A549 (cell line): ENCODE measurements around the gene BEX2.

Source experiments
- BHLHE40 ChIP-seq: IDR thresholded peaks from 2 replicates; pipeline ENCODE4 v1.6.1; 2012; ENCODE audit warnings: low read depth, low read length, inconsistent platforms
- CTCF ChIP-seq: fragments of >200 bp; sonication (Bioruptor Twin); formaldehyde crosslinking; IDR thresholded peaks from 3 replicates; pipeline ENCODE4 v1.5.1; 2016
- EP300 ChIP-seq, 2 experiments: fragments of >200 bp; sonication (Bioruptor Twin); formaldehyde crosslinking; IDR thresholded peaks; 2 replicates in 1 of 2; 3 replicates in 1 of 2; pipeline ENCODE4 v1.6.1; 2016 to 2017
- JUNB ChIP-seq: fragments of >200 bp; sonication (Bioruptor Twin); formaldehyde crosslinking; IDR thresholded peaks from 2 replicates; pipeline ENCODE4 v1.6.1; 2016
- MAX ChIP-seq: IDR thresholded peaks from 2 replicates; pipeline ENCODE4 v1.6.1; 2012
- MAZ ChIP-seq: fragments of 150-350 bp; IDR thresholded peaks from 2 replicates; pipeline ENCODE4 v1.6.1; 2014; ENCODE audit warnings: antibody characterized with exemption, low read depth, low read length, borderline replicate concordance
- POLR2AphosphoS2 ChIP-seq: conservative IDR thresholded peaks from 2 replicates; pipeline ENCODE4 v1.6.1; 2012; ENCODE audit warnings: low read length, improper control_type of control experiment, inconsistent platforms
- USF2 ChIP-seq: fragments of 450-650 bp; IDR thresholded peaks from 2 replicates; pipeline ENCODE4 v1.6.1; 2014; ENCODE audit warnings: antibody characterized with exemption

GRCh38 chrX:103276581-103277002 lies 34.2 kb downstream of the BEX2 start, which contains the start of gene TCEAL5:
- no peak for TF ChIP-seq MAX
- no peak for TF ChIP-seq EP300 (IDR thresholded peaks at IDR 0.05)
- no peak for TF ChIP-seq USF2
- no peak for TF ChIP-seq JUNB
- no peak for TF ChIP-seq CTCF
- TF ChIP-seq BHLHE40: no peak
- TF ChIP-seq MAZ: no peak
- TF ChIP-seq POLR2AphosphoS2: no peak
